ENCODE data around the gene COQ4.

DNA sequence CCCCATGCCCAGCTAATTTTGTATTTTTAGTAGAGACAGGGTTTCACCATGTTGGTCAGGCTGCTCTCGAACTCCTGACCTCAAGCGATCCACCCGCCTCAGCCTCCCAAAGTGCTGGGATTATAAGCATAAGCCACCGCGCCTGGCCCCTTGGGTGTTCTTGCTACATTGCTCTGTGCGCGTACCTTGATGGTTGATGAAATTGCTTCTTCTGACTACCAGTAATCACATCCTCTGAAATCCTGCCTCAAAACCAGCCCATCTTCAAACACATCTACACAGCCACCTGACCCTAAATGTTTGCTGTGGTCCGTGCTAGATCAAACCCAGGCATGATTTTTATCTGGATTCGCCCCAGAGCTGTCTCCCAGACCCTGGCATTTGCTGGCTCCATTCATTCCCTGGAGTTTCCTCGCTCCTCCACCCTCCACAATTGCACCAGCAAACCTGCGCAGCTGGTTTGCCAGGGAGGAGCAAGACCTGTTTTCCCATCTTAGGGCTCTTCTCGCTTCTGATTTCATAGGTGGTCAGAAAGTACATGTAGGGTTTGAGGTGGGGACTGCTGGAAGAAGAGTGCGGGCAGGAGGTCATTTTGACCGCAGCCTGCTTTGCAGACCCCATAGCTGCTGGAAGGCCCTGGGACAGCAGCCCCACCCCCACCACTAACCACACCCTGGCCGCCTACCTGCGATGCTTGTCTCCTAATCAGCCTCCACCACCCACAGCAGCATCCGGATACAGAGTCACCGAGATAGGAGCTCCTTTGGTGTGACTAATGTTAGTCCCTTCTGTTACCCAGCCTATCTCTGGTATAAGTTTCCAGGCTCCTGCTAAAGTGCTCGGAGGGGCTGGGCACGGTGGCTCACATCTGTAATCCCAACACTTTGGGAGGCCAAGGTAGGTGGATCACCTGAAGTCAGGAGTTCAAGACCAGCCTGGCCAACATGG is 23.8 kb upstream of the COQ4 start:
- TF ChIP-seq POLR2A (IDR thresholded peaks at IDR 0.05; ENCODE audit: low read depth, low read length) (no peak), TAF1 (IDR thresholded peaks at IDR 0.05; ENCODE audit: borderline replicate concordance, low read depth, low read length) (no peak), POLR2AphosphoS5 (IDR thresholded peaks at IDR 0.05; ENCODE audit: low read depth, low read length) (no peak)

Measured in GM12892 (cell line).